GM18517 (cell line): ENCODE measurements around the gene UBE2J2.

Experiments
- ATAC-seq: cut with Tn5 transposase; IDR thresholded peaks from one replicate; pipeline ENCODE4 v1.9.1; 2021; ENCODE audit warnings: mild to moderate bottlenecking, moderate library complexity; ENCODE audit not compliant: unreplicated experiment

The UBE2J2 gene

GRCh38 chr1:1215881-1216605 is 57.6 kb downstream of the UBE2J2 start:
- ATAC-seq: no peak

- no peak for ATAC-seq
Observed at GRCh38 chr1:1215080-1215676, 58.5 kb downstream of the UBE2J2 start.

- no peak for ATAC-seq
Observed at GRCh38 chr1:1213345-1214265, 60.0 kb downstream of the UBE2J2 start, which contains the start of gene TNFRSF4. TSS of gene TNFRSF4 (minus strand) at chr1:1214153. CDS start at chr1:1214127, 26 bp downstream.

- no peak for ATAC-seq
Observed at GRCh38 chr1:1212780-1213344, 60.8 kb downstream of the UBE2J2 start.

GRCh38 chr1:1211541-1212441 is 61.9 kb downstream of the UBE2J2 start:
- no peak for ATAC-seq

GRCh38 chr1:1210726-1211540 is 62.7 kb downstream of the UBE2J2 start:
- ATAC-seq: no peak

GRCh38 chr1:1208713-1209433 is 64.8 kb downstream of the UBE2J2 start:
- ATAC-seq: no peak

GRCh38 chr1:1207571-1207892 is 66.1 kb downstream of the UBE2J2 start:
- no peak for ATAC-seq

- no peak for ATAC-seq
Observed at GRCh38 chr1:1206966-1207531, 66.6 kb downstream of the UBE2J2 start.

GRCh38 chr1:1206376-1206965 is 67.2 kb downstream of the UBE2J2 start, which contains the start of gene TNFRSF18:
TSS of gene TNFRSF18 (minus strand) at chr1:1206592. CDS start at chr1:1206571, 21 bp downstream.
- no peak for ATAC-seq

- no peak for ATAC-seq
Observed at GRCh38 chr1:1205769-1206375, 67.8 kb downstream of the UBE2J2 start.

- ATAC-seq: no peak
Observed at GRCh38 chr1:1204998-1205768, 68.5 kb downstream of the UBE2J2 start.

GRCh38 chr1:1204425-1204920 is 69.2 kb downstream of the UBE2J2 start:
- no peak for ATAC-seq
